Smooth muscle cell (in vitro differentiated cells): ENCODE measurements around the gene ACOT8. TPM values are rescaled to one million over a fixed set of nuclear protein-coding genes. Genes with fewer than 3 reads are reported as not detected.

Experiments
- DNase-seq: peaks from one replicate; lab custom pipeline; 2025; ENCODE audit not compliant: unreplicated experiment; lab: John Stamatoyannopoulos, UW
- H2AFZ ChIP-seq: fragments of 200-600 bp; sonication (generic); 2 replicates; pipeline ENCODE4 v1.6.0; 2016; ENCODE audit warnings: antibody characterized with exemption, low read depth, mild to moderate bottlenecking
- H3F3A ChIP-seq: fragments of 200-600 bp; sonication (generic); 2 replicates; pipeline ENCODE4 v1.6.0; 2017; ENCODE audit warnings: antibody characterized with exemption, low read depth
- H3K27ac ChIP-seq: fragments of 200-600 bp; sonication (generic); 2 replicates; pipeline ENCODE4 v1.5.1; 2016; ENCODE audit warnings: low read depth, mild to moderate bottlenecking
- H3K27me3 ChIP-seq: fragments of 200-600 bp; sonication (generic); 2 replicates; pipeline ENCODE4 v1.6.1; 2016; ENCODE audit warnings: low read depth, mild to moderate bottlenecking
- H3K36me3 ChIP-seq: fragments of 200-600 bp; sonication (generic); 2 replicates; pipeline ENCODE4 v1.5.1; 2016; ENCODE audit warnings: low read depth
- H3K4me1 ChIP-seq: fragments of 200-600 bp; sonication (generic); 2 replicates; pipeline ENCODE4 v1.5.1; 2016; ENCODE audit warnings: low read depth
- H3K4me2 ChIP-seq: fragments of 200-600 bp; sonication (generic); 2 replicates; pipeline ENCODE4 v1.6.0; 2016; ENCODE audit warnings: mild to moderate bottlenecking
- H3K4me3 ChIP-seq: fragments of 200-600 bp; sonication (generic); 2 replicates; pipeline ENCODE4 v1.5.1; 2016; ENCODE audit warnings: mild to moderate bottlenecking
- H3K79me2 ChIP-seq: fragments of 200-600 bp; sonication (generic); 2 replicates; pipeline ENCODE4 v1.6.0; 2016; ENCODE audit warnings: low read depth, mild to moderate bottlenecking
- H3K9ac ChIP-seq: fragments of 200-600 bp; sonication (generic); 2 replicates; pipeline ENCODE4 v1.6.0; 2016; ENCODE audit warnings: low read depth
- H3K9me3 ChIP-seq: fragments of 200-600 bp; sonication (generic); replicated peaks from 2 replicates; pipeline ENCODE4 v1.5.1; 2016; ENCODE audit warnings: low read depth
- H4K20me1 ChIP-seq: fragments of 200-600 bp; sonication (generic); 2 replicates; pipeline ENCODE4 v1.6.0; 2016; ENCODE audit warnings: low read depth
- CTCF ChIP-seq: fragments of 200-600 bp; sonication (generic); IDR thresholded peaks from 2 replicates; pipeline ENCODE4 v1.5.1; 2017; ENCODE audit warnings: borderline replicate concordance, mild to moderate bottlenecking, antibody characterized with exemption; ENCODE audit not compliant: insufficient read depth, poor library complexity, severe bottlenecking
- WGBS: methylation state at CpG from one replicate; pipeline ENCODE4 v1.1.7; 2016; ENCODE audit warnings: low lambda C conversion rate; 5-methylcytosine and 5-hydroxymethylcytosine counted together
- polyA plus RNA-seq: library from polyadenylated mRNA; unstranded; fragments of >200 nt; fragmentation: Nextera tagmentation; extraction: Ambion mirVana; gene quantifications from 2 replicates; pipeline ENCODE4 v1.2.1, GENCODE V29; 2016
- total RNA-seq: library from RNA; depleted of rRNA; stranded (reverse); fragments of >200 nt; gene quantifications from 2 replicates; pipeline ENCODE4 v1.2.3, GENCODE V29; 2014

The ACOT8 gene
- total and polyA plus RNA-seq, 2 experiments from 2014 or later, result 31.9 to 43.8 TPM

- H4K20me1 ChIP-seq, result no peaks in the 10 kb centered on the region
- H3K27ac ChIP-seq, result no peak overlapping the region
- H3K36me3 ChIP-seq, result no peaks in the 10 kb centered on the region
- H3K4me2 ChIP-seq, result no peak overlapping the region
- H2AFZ ChIP-seq, result no peak overlapping the region
- DNase-seq, result no peak
- no peak overlapping the region for H3K9ac ChIP-seq
- H3K4me3 ChIP-seq, result no peak overlapping the region
- no peak for TF ChIP-seq CTCF
- H3K4me1 ChIP-seq, result no peaks in the 10 kb centered on the region
- 94% methylated on average over 7 of the region's 7 CpGs for WGBS
- H3K9me3 ChIP-seq, result no peaks in the 10 kb centered on the region
- H3K27me3 ChIP-seq, result no peaks in the 10 kb centered on the region
- H3K79me2 ChIP-seq, result peaks cover 2% of the 10 kb centered on the region
- H3F3A ChIP-seq, result no peaks in the 10 kb centered on the region
Measured at GRCh38 chr20:45863543-45864470, 6.6 kb upstream of the ACOT8 start.

- no peak for DNase-seq
- no peaks in the 10 kb centered on the region for H3K36me3 ChIP-seq
- H3K9me3 ChIP-seq, result no peaks in the 10 kb centered on the region
- peaks cover 13% of the 10 kb centered on the region for H3K79me2 ChIP-seq
- H2AFZ ChIP-seq, result no peak overlapping the region
- WGBS, result 97% methylated on average over 7 of the region's 7 CpGs
- peaks cover 9% of the 10 kb centered on the region for H3K4me1 ChIP-seq
- H3K4me3 ChIP-seq, result no peak overlapping the region
- H3K27me3 ChIP-seq, result no peaks in the 10 kb centered on the region
- no peak overlapping the region for H3K4me2 ChIP-seq
- no peak for TF ChIP-seq CTCF
- no peaks in the 10 kb centered on the region for H4K20me1 ChIP-seq
- no peaks in the 10 kb centered on the region for H3F3A ChIP-seq
- H3K27ac ChIP-seq, result no peak overlapping the region
- no peak overlapping the region for H3K9ac ChIP-seq
Measured at GRCh38 chr20:45861221-45862075, 4.3 kb upstream of the ACOT8 start.

- no peaks in the 10 kb centered on the region for H4K20me1 ChIP-seq
- H3K36me3 ChIP-seq, result no peaks in the 10 kb centered on the region
- H3K9ac ChIP-seq, result no peak overlapping the region
- no peak overlapping the region for H3K27ac ChIP-seq
- no peak for DNase-seq
- H3K27me3 ChIP-seq, result no peaks in the 10 kb centered on the region
- no peak overlapping the region for H3K4me2 ChIP-seq
- no peak overlapping the region for H3K4me3 ChIP-seq
- WGBS, result 76% methylated on average over 7 of the region's 7 CpGs
- TF ChIP-seq CTCF, result no peak
- peaks cover 13% of the 10 kb centered on the region for H3K4me1 ChIP-seq
- no peaks in the 10 kb centered on the region for H3K9me3 ChIP-seq
- peaks cover 21% of the 10 kb centered on the region for H3K79me2 ChIP-seq
- H2AFZ ChIP-seq, result no peak overlapping the region
- H3F3A ChIP-seq, result no peaks in the 10 kb centered on the region
Measured at GRCh38 chr20:45860560-45861220, 3.5 kb upstream of the ACOT8 start.
